Activated CD8-positive, alpha-beta memory T cell treated with anti-CD3 and anti-CD28 coated beads for 24 hours (primary cell): ENCODE measurements around the gene ERVW-1.
"Not testable (repeated sequence)": the region's sequence is repeated elsewhere in the genome, so short reads cannot be mapped to it uniquely, and the experiment has no call there.

Experiments
- DNase-seq: peaks from one replicate; pipeline ENCODE4 v3.0.0-alpha.2; 2020

The ERVW-1 gene

GRCh38 chr7:92468589-92468988 lies 9.2 kb downstream of the ERVW-1 start:
- not testable (repeated sequence) for DNase-seq

GRCh38 chr7:92466682-92467081 lies 11.1 kb downstream of the ERVW-1 start:
- no peak for DNase-seq

- no peak for DNase-seq
These were observed 13.2 kb downstream of the ERVW-1 start for GRCh38 chr7:92464515-92464914.

- DNase-seq = no peak
These were observed 15.2 kb downstream of the ERVW-1 start for GRCh38 chr7:92462560-92462959.

- no peak for DNase-seq
These were observed 16.4 kb downstream of the ERVW-1 start for GRCh38 chr7:92461027-92462003.

GRCh38 chr7:92460510-92460909 lies 17.2 kb downstream of the ERVW-1 start:
- DNase-seq = no peak

- no peak for DNase-seq
These were observed 17.6 kb downstream of the ERVW-1 start for GRCh38 chr7:92460109-92460508.

- DNase-seq = no peak
These were observed 21.5 kb downstream of the ERVW-1 start for GRCh38 chr7:92456236-92456635.

GRCh38 chr7:92451645-92452044 lies 26.1 kb downstream of the ERVW-1 start:
- DNase-seq = no peak

GRCh38 chr7:92448205-92448747 lies 29.5 kb downstream of the ERVW-1 start:
- DNase-seq = peak; percentile 78

- peak; percentile 91 for DNase-seq
These were observed 30.2 kb downstream of the ERVW-1 start, which contains the start of gene GATAD1 for GRCh38 chr7:92447345-92448204. Gene GATAD1, plus strand, starts transcription at chr7:92447482. Its CDS starts 248 bp downstream, at chr7:92447730.

- DNase-seq = no peak
These were observed 30.8 kb downstream of the ERVW-1 start for GRCh38 chr7:92446869-92447344.

- not testable (repeated sequence) for DNase-seq
These were observed 35.0 kb downstream of the ERVW-1 start for GRCh38 chr7:92442720-92443119.

GRCh38 chr7:92437956-92438491 lies 39.7 kb downstream of the ERVW-1 start:
- no peak for DNase-seq

GRCh38 chr7:92436612-92437445 lies 40.9 kb downstream of the ERVW-1 start:
- no peak for DNase-seq

- no peak for DNase-seq
These were observed 42.2 kb downstream of the ERVW-1 start for GRCh38 chr7:92435542-92435941.

GRCh38 chr7:92433019-92433418 lies 44.7 kb downstream of the ERVW-1 start:
- peak; percentile 17 for DNase-seq

- DNase-seq = peak; percentile 24
These were observed 45.3 kb downstream of the ERVW-1 start for GRCh38 chr7:92432299-92432946.

GRCh38 chr7:92427193-92427592 lies 50.6 kb downstream of the ERVW-1 start:
- no peak for DNase-seq

- DNase-seq = no peak
These were observed 52.3 kb downstream of the ERVW-1 start for GRCh38 chr7:92425311-92425947.

GRCh38 chr7:92423710-92424131 lies 54.0 kb downstream of the ERVW-1 start:
- no peak for DNase-seq
